Right lobe of liver (tissue), 4 donors: Measurements from ENCODE around the gene CEP126.

ENCODE experiments used
- POLR2A ChIP-seq: fragments of 450-650 bp; IDR thresholded peaks from one replicate; pipeline ENCODE4 v1.6.1; 2017; ENCODE audit warnings: antibody characterized with exemption, mild to moderate bottlenecking
- TF ChIP-seq, protein P1 (sequence below), 4 donors: fragments of 200-600 bp in 3 of 4; fragments of 450-650 bp in 1 of 4; IDR thresholded peaks; one replicate each; pipeline versions ENCODE4 v1.5.1 to v1.8.0; 2016 to 2022; ENCODE audit warnings: antibody characterized with exemption in 4 of 4, mild to moderate bottlenecking in 2 of 4
- donor health status: DM: no; HTN: no; CAD: no.
- donor health status: DM: no; HTN: no; CAD: no.
- donor health status: DM: no; HTN: yes; CAD: no.

GRCh38 chr11:101912823-101913284 is 2.0 kb upstream of the CEP126 start:
- no peak for TF ChIP-seq POLR2A
- TF ChIP-seq, protein P1, sequence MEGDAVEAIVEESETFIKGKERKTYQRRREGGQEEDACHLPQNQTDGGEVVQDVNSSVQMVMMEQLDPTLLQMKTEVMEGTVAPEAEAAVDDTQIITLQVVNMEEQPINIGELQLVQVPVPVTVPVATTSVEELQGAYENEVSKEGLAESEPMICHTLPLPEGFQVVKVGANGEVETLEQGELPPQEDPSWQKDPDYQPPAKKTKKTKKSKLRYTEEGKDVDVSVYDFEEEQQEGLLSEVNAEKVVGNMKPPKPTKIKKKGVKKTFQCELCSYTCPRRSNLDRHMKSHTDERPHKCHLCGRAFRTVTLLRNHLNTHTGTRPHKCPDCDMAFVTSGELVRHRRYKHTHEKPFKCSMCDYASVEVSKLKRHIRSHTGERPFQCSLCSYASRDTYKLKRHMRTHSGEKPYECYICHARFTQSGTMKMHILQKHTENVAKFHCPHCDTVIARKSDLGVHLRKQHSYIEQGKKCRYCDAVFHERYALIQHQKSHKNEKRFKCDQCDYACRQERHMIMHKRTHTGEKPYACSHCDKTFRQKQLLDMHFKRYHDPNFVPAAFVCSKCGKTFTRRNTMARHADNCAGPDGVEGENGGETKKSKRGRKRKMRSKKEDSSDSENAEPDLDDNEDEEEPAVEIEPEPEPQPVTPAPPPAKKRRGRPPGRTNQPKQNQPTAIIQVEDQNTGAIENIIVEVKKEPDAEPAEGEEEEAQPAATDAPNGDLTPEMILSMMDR (IDR thresholded peaks at IDR 0.05) = no peak
